H9 (cell line): ENCODE results near the gene MEGF8. TPM values are rescaled to one million over a fixed set of nuclear protein-coding genes. Genes with fewer than 3 reads are reported as not detected.

Source experiments
- DNase-seq: peaks from one replicate; pipeline ENCODE4 v3.0.0-alpha.2; 2017
- H2AFZ ChIP-seq: one replicate; pipeline ENCODE4 v1.6.1; 2013; ENCODE audit warnings: mild to moderate bottlenecking, low read length, control low read depth, moderate library complexity
- H2AK5ac ChIP-seq: 2 replicates; pipeline ENCODE4 v1.6.1; 2013; ENCODE audit warnings: low read length, control low read depth, mixed read lengths; ENCODE audit not compliant: insufficient read length
- H2BK120ac ChIP-seq: one replicate; pipeline ENCODE4 v1.6.1; 2013; ENCODE audit warnings: low read depth, mild to moderate bottlenecking, low read length, control low read depth, inconsistent platforms; ENCODE audit not compliant: poor library complexity, severe bottlenecking
- H2BK12ac ChIP-seq: 2 replicates; pipeline ENCODE4 v1.6.1; 2013; ENCODE audit warnings: low read length, control low read depth, mixed read lengths, low read depth; ENCODE audit not compliant: insufficient read length
- H2BK15ac ChIP-seq: 2 replicates; pipeline ENCODE4 v1.6.1; 2013; ENCODE audit warnings: low read depth, low read length, control low read depth
- H2BK20ac ChIP-seq: one replicate; pipeline ENCODE4 v1.6.1; 2013; ENCODE audit warnings: low read depth, mild to moderate bottlenecking, low read length, control low read depth, inconsistent platforms; ENCODE audit not compliant: poor library complexity, severe bottlenecking
- H2BK5ac ChIP-seq: 2 replicates; pipeline ENCODE4 v1.6.1; 2013; ENCODE audit warnings: low read length, control low read depth, mixed read lengths; ENCODE audit not compliant: insufficient read length
- H3K14ac ChIP-seq: 2 replicates; pipeline ENCODE4 v1.6.1; 2013; ENCODE audit warnings: low read length, control low read depth; ENCODE audit not compliant: insufficient read depth
- H3K18ac ChIP-seq: 2 replicates; pipeline ENCODE4 v1.6.1; 2013; ENCODE audit warnings: low read depth, mild to moderate bottlenecking, mixed read lengths, low read length, control low read depth; ENCODE audit not compliant: insufficient read length
- H3K23ac ChIP-seq: 2 replicates; pipeline ENCODE4 v1.6.1; 2013; ENCODE audit warnings: low read length, control low read depth, mixed read lengths, low read depth; ENCODE audit not compliant: insufficient read length
- H3K23me2 ChIP-seq: 2 replicates; pipeline ENCODE4 v1.6.1; 2013; ENCODE audit warnings: low read depth, mild to moderate bottlenecking, mixed read lengths, low read length, control low read depth; ENCODE audit not compliant: insufficient read length, poor library complexity, severe bottlenecking
- H3K27ac ChIP-seq: 2 replicates; pipeline ENCODE4 v1.5.1; 2013; ENCODE audit warnings: low read length, control low read depth, mixed read lengths, low read depth; ENCODE audit not compliant: insufficient read length
- H3K27me3 ChIP-seq: 2 replicates; pipeline ENCODE4 v1.6.1; 2013; ENCODE audit warnings: low read length, control low read depth, inconsistent platforms; ENCODE audit not compliant: insufficient read depth
- H3K4ac ChIP-seq: 2 replicates; pipeline ENCODE4 v1.6.1; 2013; ENCODE audit warnings: low read depth, mild to moderate bottlenecking, control low read depth, inconsistent platforms, low read length, moderate library complexity
- H3K4me1 ChIP-seq: 2 replicates; pipeline ENCODE4 v1.6.1; 2013; ENCODE audit warnings: low read length, control low read depth, inconsistent platforms; ENCODE audit not compliant: insufficient read depth
- H3K4me2 ChIP-seq: 2 replicates; pipeline ENCODE4 v1.6.1; 2013; ENCODE audit warnings: low read length, control low read depth, mixed read lengths; ENCODE audit not compliant: insufficient read length, insufficient read depth
- H3K56ac ChIP-seq: 2 replicates; pipeline ENCODE4 v1.6.1; 2013; ENCODE audit warnings: low read depth, mild to moderate bottlenecking, mixed read lengths, low read length, control low read depth; ENCODE audit not compliant: insufficient read length
- H3K79me1 ChIP-seq: 2 replicates; pipeline ENCODE4 v1.6.1; 2013; ENCODE audit warnings: low read depth, mild to moderate bottlenecking, moderate library complexity, low read length, control low read depth, inconsistent platforms; ENCODE audit not compliant: insufficient read depth, poor library complexity, severe bottlenecking
- H3K79me2 ChIP-seq: 2 replicates; pipeline ENCODE4 v1.6.1; 2013; ENCODE audit warnings: low read length, control low read depth, inconsistent platforms; ENCODE audit not compliant: insufficient read depth
- H3K9ac ChIP-seq: 2 replicates; pipeline ENCODE4 v1.6.1; 2013; ENCODE audit warnings: low read length, control low read depth, mixed read lengths; ENCODE audit not compliant: insufficient read length; ENCODE audit errors: extremely low read depth
- H3K9me3 ChIP-seq: one replicate; pipeline ENCODE4 v1.6.1; 2013; ENCODE audit warnings: low read depth, low read length, inconsistent platforms; ENCODE audit not compliant: control insufficient read depth
- H3T11ph ChIP-seq: one replicate; pipeline ENCODE4 v1.6.1; 2013; ENCODE audit warnings: mild to moderate bottlenecking, low read length, control low read depth, inconsistent platforms
- H4K20me1 ChIP-seq: one replicate; pipeline ENCODE4 v1.6.1; 2013; ENCODE audit not compliant: control insufficient read depth, insufficient read length, insufficient read depth
- H4K5ac ChIP-seq: 2 replicates; pipeline ENCODE4 v1.6.1; 2013; ENCODE audit warnings: low read depth, mild to moderate bottlenecking, mixed read lengths, low read length, control low read depth; ENCODE audit not compliant: insufficient read length
- H4K8ac ChIP-seq: replicated peaks from 2 replicates; pipeline ENCODE4 v1.6.1; 2013; ENCODE audit warnings: low read length, control low read depth, mixed read lengths, low read depth; ENCODE audit not compliant: insufficient read length
- H4K91ac ChIP-seq: 2 replicates; pipeline ENCODE4 v1.6.1; 2013; ENCODE audit warnings: low read depth, mild to moderate bottlenecking, moderate library complexity, mixed read lengths, low read length, control low read depth; ENCODE audit not compliant: insufficient read length
- H3K27ac Mint-ChIP-seq, 3 experiments: 2 replicates in 2 of 3; 3 replicates in 1 of 3; pipeline ENCODE4 v1.8.0; 2020 to 2021; ENCODE audit warnings: mixed read lengths in 3 of 3, mild to moderate bottlenecking in 1 of 3, moderate library complexity in 1 of 3
- H3K27me3 Mint-ChIP-seq: 2 replicates; pipeline ENCODE4 v1.8.0; 2021; ENCODE audit warnings: low read depth, mild to moderate bottlenecking, moderate library complexity, mixed read lengths
- H3K36me3 Mint-ChIP-seq, 3 experiments: 2 replicates in 2 of 3; 3 replicates in 1 of 3; pipeline ENCODE4 v1.8.0; 2020 to 2021; ENCODE audit warnings: low read depth in 3 of 3, mixed read lengths in 3 of 3; ENCODE audit not compliant: insufficient read depth in 1 of 3
- H3K4me1 Mint-ChIP-seq, 2 experiments: 2 replicates each; pipeline ENCODE4 v1.8.0; 2020; ENCODE audit warnings: mixed read lengths in 2 of 2
- H3K4me3 Mint-ChIP-seq, 2 experiments: 2 replicates in 1 of 2; 3 replicates in 1 of 2; pipeline ENCODE4 v1.8.0; 2020 to 2021; ENCODE audit warnings: mild to moderate bottlenecking in 2 of 2, mixed read lengths in 2 of 2, moderate library complexity in 1 of 2
- H3K9me3 Mint-ChIP-seq, 2 experiments: 2 replicates in 1 of 2; 3 replicates in 1 of 2; pipeline ENCODE4 v1.8.0; 2020; ENCODE audit warnings: mild to moderate bottlenecking in 2 of 2, mixed read lengths in 2 of 2, moderate library complexity in 1 of 2
- CTCF ChIP-seq: fragments of 200-600 bp; sonication (generic); conservative IDR thresholded peaks from 3 replicates; pipeline ENCODE4 v1.8.0; 2021; ENCODE audit warnings: antibody characterized with exemption, mild to moderate bottlenecking
- WGBS: extraction: QIAGEN DNeasy Blood & Tissue Kit; methylation state at CpG from one replicate; pipeline ENCODE4 v1.1.7; 2013; ENCODE audit warnings: missing lambda C conversion rate, low lambda C conversion rate, mixed read lengths; ENCODE audit not compliant: insufficient read length; ENCODE audit errors: extremely low coverage; 5-methylcytosine and 5-hydroxymethylcytosine counted together
- total RNA-seq: library from RNA; stranded (reverse); gene quantifications from 2 replicates; pipeline ENCODE4 v1.2.1, GENCODE V29; 2021

MEGF8 gene
- total RNA-seq, 1 experiment from 2014 or later: 28.4 TPM

- Histone ChIP-seq H3K79me2 (peaks cover 3% of the 10 kb centered on the region; the same call in 1 of the 2 replicates), H2BK5ac (no peak overlapping the region), H3K79me1 (no peaks in the 10 kb centered on the region), H3K56ac (no peak overlapping the region), H2AFZ (no peak overlapping the region), H3K23ac (no peak overlapping the region), H2BK120ac (no peak overlapping the region), H2BK15ac (no peak overlapping the region), H3K9me3 (no peaks in the 10 kb centered on the region), H2BK12ac (no peak overlapping the region), H3K14ac (no peak overlapping the region), H3K27me3 (no peaks in the 10 kb centered on the region), H4K91ac (no peak overlapping the region), H4K5ac (no peak overlapping the region), H3K27ac (no peak overlapping the region), H2BK20ac (no peak overlapping the region), H3K4ac (no peak overlapping the region), H3K18ac (no peak overlapping the region), H3K4me2 (peak overlapping the region; percentile 7), H3T11ph (no peak overlapping the region), H3K23me2 (peaks cover 18% of the 10 kb centered on the region), H4K8ac (no peak overlapping the region), H4K20me1 (peaks cover 3% of the 10 kb centered on the region), H3K4me1 (peaks cover 8% of the 10 kb centered on the region; the same call in 1 of the 2 replicates), H2AK5ac (no peak overlapping the region), H3K9ac (no peak overlapping the region)
- TF ChIP-seq CTCF: peak; percentile 97
- no CpG with 5 or more reads among the region's 89 CpGs for WGBS
- H3K27me3 Mint-ChIP-seq: no peaks in the 10 kb centered on the region; the same call in 1 of the 2 replicates
- H3K27ac Mint-ChIP-seq: peak overlapping the region in 1 of 3 experiments; percentile 59; a peak in 2 of 7 replicates
- peaks cover 0 to 3% (median 1%) of the 10 kb centered on the region in 3 experiments; a peak in 4 of 7 replicates for H3K36me3 Mint-ChIP-seq
- peaks cover 32 to 37% of the 10 kb centered on the region in 2 experiments for H3K4me1 Mint-ChIP-seq
- peak overlapping the region; percentile 66 to 88 for H3K4me3 Mint-ChIP-seq
- DNase-seq: peak; percentile 86
- H3K9me3 Mint-ChIP-seq: no peaks in the 10 kb centered on the region; a peak in 2 of 5 replicates
These were observed 45.3 kb upstream of the MEGF8 start for GRCh38 chr19:42279902-42280814.
